ENCODE data around the gene PRR33.

DNA sequence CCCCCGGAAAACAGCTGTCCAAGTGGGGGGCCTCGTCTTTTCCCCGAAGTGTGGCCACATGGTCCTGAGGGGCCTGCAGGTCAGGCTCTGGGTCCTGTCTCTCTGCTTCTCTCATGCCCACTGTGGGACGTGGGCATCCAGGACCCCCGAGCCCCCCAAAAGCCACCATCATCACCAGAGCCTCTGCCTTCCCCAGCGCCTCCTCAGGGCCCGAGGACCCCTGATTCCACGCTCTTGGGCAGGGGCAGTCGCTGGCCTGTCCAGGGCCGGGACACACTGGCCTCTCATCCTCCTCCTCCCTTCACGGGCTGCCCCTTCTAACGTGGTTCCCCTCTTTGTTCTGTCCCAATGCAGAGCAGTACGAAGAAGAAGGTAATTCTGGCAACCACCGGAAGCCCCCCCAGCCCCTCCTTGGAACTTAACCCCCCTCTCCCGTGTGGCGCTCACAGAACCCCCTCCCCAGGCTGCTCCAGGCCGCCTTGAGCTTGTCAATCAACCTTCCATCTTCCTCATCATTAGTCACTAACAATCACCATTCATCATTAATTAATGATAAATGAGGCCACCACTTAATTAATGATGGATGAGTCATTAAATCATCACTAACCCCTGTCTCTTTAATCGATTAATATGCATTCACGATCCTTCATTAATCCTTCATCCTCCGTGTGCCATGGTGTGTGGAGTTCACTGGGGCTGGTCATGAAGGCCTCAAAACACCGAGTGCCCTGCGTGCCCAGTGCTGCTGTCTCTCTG lies 31.7 kb upstream of the PRR33 start:
- TF ChIP-seq, protein P1, sequence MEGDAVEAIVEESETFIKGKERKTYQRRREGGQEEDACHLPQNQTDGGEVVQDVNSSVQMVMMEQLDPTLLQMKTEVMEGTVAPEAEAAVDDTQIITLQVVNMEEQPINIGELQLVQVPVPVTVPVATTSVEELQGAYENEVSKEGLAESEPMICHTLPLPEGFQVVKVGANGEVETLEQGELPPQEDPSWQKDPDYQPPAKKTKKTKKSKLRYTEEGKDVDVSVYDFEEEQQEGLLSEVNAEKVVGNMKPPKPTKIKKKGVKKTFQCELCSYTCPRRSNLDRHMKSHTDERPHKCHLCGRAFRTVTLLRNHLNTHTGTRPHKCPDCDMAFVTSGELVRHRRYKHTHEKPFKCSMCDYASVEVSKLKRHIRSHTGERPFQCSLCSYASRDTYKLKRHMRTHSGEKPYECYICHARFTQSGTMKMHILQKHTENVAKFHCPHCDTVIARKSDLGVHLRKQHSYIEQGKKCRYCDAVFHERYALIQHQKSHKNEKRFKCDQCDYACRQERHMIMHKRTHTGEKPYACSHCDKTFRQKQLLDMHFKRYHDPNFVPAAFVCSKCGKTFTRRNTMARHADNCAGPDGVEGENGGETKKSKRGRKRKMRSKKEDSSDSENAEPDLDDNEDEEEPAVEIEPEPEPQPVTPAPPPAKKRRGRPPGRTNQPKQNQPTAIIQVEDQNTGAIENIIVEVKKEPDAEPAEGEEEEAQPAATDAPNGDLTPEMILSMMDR (IDR thresholded peaks at IDR 0.05) = no peak
- TF ChIP-seq, protein P2, sequence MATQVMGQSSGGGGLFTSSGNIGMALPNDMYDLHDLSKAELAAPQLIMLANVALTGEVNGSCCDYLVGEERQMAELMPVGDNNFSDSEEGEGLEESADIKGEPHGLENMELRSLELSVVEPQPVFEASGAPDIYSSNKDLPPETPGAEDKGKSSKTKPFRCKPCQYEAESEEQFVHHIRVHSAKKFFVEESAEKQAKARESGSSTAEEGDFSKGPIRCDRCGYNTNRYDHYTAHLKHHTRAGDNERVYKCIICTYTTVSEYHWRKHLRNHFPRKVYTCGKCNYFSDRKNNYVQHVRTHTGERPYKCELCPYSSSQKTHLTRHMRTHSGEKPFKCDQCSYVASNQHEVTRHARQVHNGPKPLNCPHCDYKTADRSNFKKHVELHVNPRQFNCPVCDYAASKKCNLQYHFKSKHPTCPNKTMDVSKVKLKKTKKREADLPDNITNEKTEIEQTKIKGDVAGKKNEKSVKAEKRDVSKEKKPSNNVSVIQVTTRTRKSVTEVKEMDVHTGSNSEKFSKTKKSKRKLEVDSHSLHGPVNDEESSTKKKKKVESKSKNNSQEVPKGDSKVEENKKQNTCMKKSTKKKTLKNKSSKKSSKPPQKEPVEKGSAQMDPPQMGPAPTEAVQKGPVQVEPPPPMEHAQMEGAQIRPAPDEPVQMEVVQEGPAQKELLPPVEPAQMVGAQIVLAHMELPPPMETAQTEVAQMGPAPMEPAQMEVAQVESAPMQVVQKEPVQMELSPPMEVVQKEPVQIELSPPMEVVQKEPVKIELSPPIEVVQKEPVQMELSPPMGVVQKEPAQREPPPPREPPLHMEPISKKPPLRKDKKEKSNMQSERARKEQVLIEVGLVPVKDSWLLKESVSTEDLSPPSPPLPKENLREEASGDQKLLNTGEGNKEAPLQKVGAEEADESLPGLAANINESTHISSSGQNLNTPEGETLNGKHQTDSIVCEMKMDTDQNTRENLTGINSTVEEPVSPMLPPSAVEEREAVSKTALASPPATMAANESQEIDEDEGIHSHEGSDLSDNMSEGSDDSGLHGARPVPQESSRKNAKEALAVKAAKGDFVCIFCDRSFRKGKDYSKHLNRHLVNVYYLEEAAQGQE (IDR thresholded peaks at IDR 0.05; ENCODE audit: insufficient read depth in 1 of 2, low read depth in 2 of 2, low read length in 1 of 2) = no peak

Measured in Panc1 (cell line).